IMR-90 (cell line): ENCODE measurements around the gene STARD3. TPM values are rescaled to one million over a fixed set of nuclear protein-coding genes. Genes with fewer than 3 reads are reported as not detected.

Source experiments
- ATAC-seq: fragments of 200-7000 bp; cut with Tn5 transposase; 2 replicates; pipeline ENCODE4 v1.9.1; 2020; ENCODE audit warnings: low read depth, mild to moderate bottlenecking, moderate library complexity
- BruUV-seq: library from RNA; stranded (reverse); fragments of 400-500 nt; replicated peaks from 2 replicates; lab custom pipeline; 2021; lab: Mats Ljungman, UMichigan
- CTCF ChIA-PET: fragments of 300-600 bp; formaldehyde crosslinking; extraction: SDS; loops from one replicate; lab custom pipeline; 2021; ENCODE audit warnings: antibody characterized with exemption; lab: Yijun Ruan, JAX
- POLR2A ChIA-PET: fragments of 300-600 bp; sonication (Branson Sonifier 250); formaldehyde crosslinking; loops from one replicate; lab custom pipeline; 2022; ENCODE audit warnings: antibody characterized with exemption; ENCODE audit not compliant: unreplicated experiment; lab: Charles Lee
- DNase-seq: peaks from one replicate; pipeline ENCODE4 v3.0.0; 2013
- H2AFZ ChIP-seq: replicated peaks from 2 replicates; pipeline ENCODE3; 2013; ENCODE audit warnings: low read length, mild to moderate bottlenecking; ENCODE audit not compliant: poor library complexity
- H2AK5ac ChIP-seq: 2 replicates; pipeline ENCODE4 v1.6.1; 2013; ENCODE audit warnings: low read depth, low read length, inconsistent platforms
- H2AK9ac ChIP-seq: replicated peaks from 2 replicates; pipeline ENCODE3; 2013; ENCODE audit warnings: mild to moderate bottlenecking, low read depth, low read length, moderate library complexity; ENCODE audit not compliant: poor library complexity
- H2BK120ac ChIP-seq: 2 replicates; pipeline ENCODE4 v1.6.1; 2013; ENCODE audit warnings: low read depth, low read length, inconsistent platforms
- H2BK15ac ChIP-seq: 3 replicates; pipeline ENCODE4 v1.6.1; 2013; ENCODE audit warnings: low read depth, low read length, inconsistent platforms
- H2BK20ac ChIP-seq: 2 replicates; pipeline ENCODE4 v1.6.1; 2013; ENCODE audit warnings: low read depth, mild to moderate bottlenecking, inconsistent platforms, low read length, moderate library complexity
- H2BK5ac ChIP-seq: 2 replicates; pipeline ENCODE4 v1.6.1; 2013; ENCODE audit warnings: mild to moderate bottlenecking, low read depth, low read length, inconsistent platforms; ENCODE audit not compliant: poor library complexity, severe bottlenecking
- H3K14ac ChIP-seq: replicated peaks from 2 replicates; pipeline ENCODE4 v1.6.1; 2013; ENCODE audit warnings: low read depth, low read length, inconsistent platforms
- H3K18ac ChIP-seq: 2 replicates; pipeline ENCODE4 v1.6.1; 2013; ENCODE audit warnings: low read depth, low read length, control low read depth
- H3K23ac ChIP-seq: 2 replicates; pipeline ENCODE4 v1.6.1; 2013; ENCODE audit warnings: low read depth, low read length, inconsistent platforms
- H3K27ac ChIP-seq: 2 replicates; pipeline ENCODE4 v1.5.1; 2013; ENCODE audit warnings: mild to moderate bottlenecking, control low read depth, low read length; ENCODE audit not compliant: insufficient read depth
- H3K27me3 ChIP-seq: 2 replicates; pipeline ENCODE4 v1.6.1; 2013; ENCODE audit warnings: low read length; ENCODE audit not compliant: control insufficient read depth, insufficient read depth
- H3K36me3 ChIP-seq: 2 replicates; pipeline ENCODE4 v1.6.1; 2013; ENCODE audit warnings: low read length, mixed read lengths; ENCODE audit not compliant: control insufficient read depth, insufficient read depth
- H3K4ac ChIP-seq: 2 replicates; pipeline ENCODE4 v1.6.1; 2013; ENCODE audit warnings: low read depth, low read length, inconsistent platforms
- H3K4me1 ChIP-seq: 2 replicates; pipeline ENCODE4 v1.6.1; 2013; ENCODE audit warnings: low read length, mixed read lengths; ENCODE audit not compliant: control insufficient read depth, insufficient read depth
- H3K4me2 ChIP-seq: 2 replicates; pipeline ENCODE4 v1.6.1; 2013; ENCODE audit warnings: low read depth, mild to moderate bottlenecking, control low read depth, low read length, moderate library complexity
- H3K4me3 ChIP-seq: 2 replicates; pipeline ENCODE4 v1.5.1; 2013; ENCODE audit warnings: low read depth, mild to moderate bottlenecking, control low read depth, low read length, moderate library complexity; ENCODE audit not compliant: insufficient read depth
- H3K56ac ChIP-seq: 2 replicates; pipeline ENCODE4 v1.6.1; 2013; ENCODE audit warnings: low read length, inconsistent platforms; ENCODE audit not compliant: insufficient read depth; ENCODE audit errors: extremely low read depth
- H3K79me1 ChIP-seq, 2 experiments: 2 replicates each; pipeline ENCODE4 v1.6.1; 2013; ENCODE audit warnings: low read length in 2 of 2, inconsistent platforms in 1 of 2, low read depth in 1 of 2
- H3K9ac ChIP-seq: 2 replicates; pipeline ENCODE4 v1.6.1; 2013; ENCODE audit warnings: low read depth, low read length, control low read depth
- H3K9me1 ChIP-seq: 2 replicates; pipeline ENCODE4 v1.6.1; 2013; ENCODE audit warnings: low read length, inconsistent platforms; ENCODE audit not compliant: insufficient read depth
- H3K9me3 ChIP-seq: 2 replicates; pipeline ENCODE4 v1.6.1; 2013; ENCODE audit warnings: low read length; ENCODE audit not compliant: control insufficient read depth, insufficient read depth
- H4K20me1 ChIP-seq: 2 replicates; pipeline ENCODE4 v1.6.1; 2013; ENCODE audit warnings: low read length, inconsistent platforms; ENCODE audit not compliant: insufficient read depth
- H4K5ac ChIP-seq: 2 replicates; pipeline ENCODE4 v1.6.1; 2013; ENCODE audit warnings: mild to moderate bottlenecking, low read depth, low read length, control low read depth
- H4K8ac ChIP-seq, 2 experiments: 2 replicates each; pipeline ENCODE4 v1.6.1; 2013; ENCODE audit warnings: low read depth in 2 of 2, low read length in 2 of 2, control low read depth in 1 of 2, inconsistent platforms in 1 of 2
- H4K91ac ChIP-seq: 2 replicates; pipeline ENCODE4 v1.6.1; 2013; ENCODE audit warnings: low read depth, low read length, inconsistent platforms; ENCODE audit not compliant: insufficient read depth
- BHLHE40 ChIP-seq: fragments of 150-350 bp; IDR thresholded peaks from 2 replicates; pipeline ENCODE4 v1.6.1; 2016; ENCODE audit warnings: mild to moderate bottlenecking, low read depth, low read length
- CEBPB ChIP-seq: IDR thresholded peaks from 2 replicates; pipeline ENCODE4 v1.6.1; 2012; ENCODE audit warnings: low read depth, low read length, improper control_type of control experiment
- CHD1 ChIP-seq: IDR thresholded peaks from 2 replicates; pipeline ENCODE4 v1.6.1; 2012; ENCODE audit warnings: low read depth, low read length, improper control_type of control experiment
- MAFK ChIP-seq: IDR thresholded peaks from 2 replicates; pipeline ENCODE4 v1.6.1; 2012; ENCODE audit warnings: low read depth, low read length, improper control_type of control experiment
- MAZ ChIP-seq: IDR thresholded peaks from 2 replicates; pipeline ENCODE4 v1.6.1; 2012; ENCODE audit warnings: low read depth, mild to moderate bottlenecking, low read length, improper control_type of control experiment, moderate library complexity, borderline replicate concordance
- MXI1 ChIP-seq: IDR thresholded peaks from 2 replicates; pipeline ENCODE4 v1.6.1; 2012; ENCODE audit warnings: low read depth, mild to moderate bottlenecking, low read length, moderate library complexity, borderline replicate concordance
- WGBS, 2 experiments: methylation state at CpG; one replicate each; pipeline versions ENCODE4 v1.1.5 to v1.1.7; 2013; ENCODE audit warnings: missing lambda C conversion rate in 2 of 2; ENCODE audit not compliant: insufficient read length in 1 of 2; ENCODE audit errors: extremely low coverage in 2 of 2; 5-methylcytosine and 5-hydroxymethylcytosine counted together
- dilution Hi-C: fragments of 300-500 bp; cut with HindIII; formaldehyde crosslinking; loops from one replicate; pipeline ENCODE4 v1.14.3; 2018; ENCODE audit warnings: low sequenced_read_pairs; ENCODE audit not compliant: unreplicated experiment
- in situ Hi-C: fragments of 300-500 bp; cut with MboI; formaldehyde crosslinking; loops from 3 replicates; pipeline ENCODE4 v1.14.3; 2019; ENCODE audit warnings: low sequenced_read_pairs, inconsistent platforms, mixed read lengths
- intact Hi-C: fragments of 100-400 bp; cut with micrococcal nuclease; formaldehyde crosslinking; loops from 2 replicates; pipeline ENCODE4 v1.10.0; 2022
- polyA plus RNA-seq, 3 experiments: library from polyadenylated mRNA; depleted of rRNA; stranded (reverse); fragments of >200 nt; gene quantifications; 2 replicates each; pipeline ENCODE4 v1.2.3, GENCODE V29; 2012; ENCODE audit warnings: low replicate concordance in 1 of 3
- total RNA-seq: library from RNA; depleted of rRNA; stranded (reverse); fragments of >200 nt; gene quantifications from 2 replicates; pipeline ENCODE4 v1.2.3, GENCODE V29; 2012
- TF ChIP-seq, protein P1 (sequence below): conservative IDR thresholded peaks from 2 replicates; pipeline ENCODE4 v1.5.1; 2012; ENCODE audit warnings: mild to moderate bottlenecking, low read depth, low read length, improper control_type of control experiment

The STARD3 gene
- total and polyA plus RNA-seq, 2 of the 4 experiments (the other 2 are of a cell fraction) = 8.1 to 50.4 TPM

DNA sequence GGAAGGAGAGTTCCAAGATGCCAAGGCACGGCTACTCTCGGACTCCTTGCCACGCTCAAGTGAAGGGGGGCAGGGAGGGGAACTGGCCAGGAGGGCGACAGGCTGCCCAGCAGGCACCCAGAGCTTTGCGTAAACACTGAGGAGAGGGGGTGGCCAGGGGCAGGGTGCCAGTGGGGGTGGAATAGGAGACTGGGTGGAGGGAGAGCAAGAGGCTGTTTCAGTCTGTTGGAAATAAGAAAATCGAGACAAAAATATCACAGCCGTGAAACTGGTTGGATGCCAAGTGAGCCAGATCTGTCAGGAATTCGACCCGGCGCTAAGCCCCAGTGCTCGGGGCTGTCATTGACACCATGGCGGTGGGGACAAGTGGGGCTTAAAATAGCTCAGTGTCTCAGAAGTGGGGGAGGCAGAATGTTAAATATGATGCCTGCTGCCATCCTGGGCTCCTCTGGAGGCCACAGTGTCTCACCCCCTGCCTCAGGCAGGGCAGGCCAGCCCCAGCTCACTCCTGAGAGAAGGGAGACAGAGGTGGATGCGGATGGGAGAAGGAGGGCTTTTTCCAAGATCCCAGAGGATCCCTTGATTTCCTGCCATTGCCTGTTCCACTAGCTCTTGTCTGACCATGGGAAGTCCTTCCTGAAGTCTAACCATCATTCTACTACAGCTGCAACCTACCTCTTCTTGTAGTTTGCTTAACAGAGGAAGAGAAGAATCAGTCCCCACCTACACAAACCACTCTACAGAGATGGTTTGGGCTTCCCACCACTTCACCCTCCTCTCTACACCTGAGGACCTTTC, 40.8 kb downstream of the STARD3 start:
- H3K4me1 ChIP-seq = peaks cover 7% of the 10 kb centered on the region
- no peak overlapping the region for H2BK5ac ChIP-seq
- H4K5ac ChIP-seq = no peak overlapping the region
- ATAC-seq (peak; percentile 27), DNase-seq (no peak)
- no peak overlapping the region for H3K27ac ChIP-seq
- ChIA-PET CTCF (interaction anchor here (0.6 kb wide), 1 partner anchor 106 kb away, joined by 3 read pairs; no protein-coding TSS in a partner anchor), POLR2A (interaction anchor here (0.6 kb wide), 1 partner anchor 377 kb away, joined by 3 read pairs; no protein-coding TSS in a partner anchor)
- in situ Hi-C loops = no loop called here
- peak overlapping the region; percentile 54 for H2AFZ ChIP-seq
- BruUV-seq = no TSS peak
- TF ChIP-seq, protein P1, sequence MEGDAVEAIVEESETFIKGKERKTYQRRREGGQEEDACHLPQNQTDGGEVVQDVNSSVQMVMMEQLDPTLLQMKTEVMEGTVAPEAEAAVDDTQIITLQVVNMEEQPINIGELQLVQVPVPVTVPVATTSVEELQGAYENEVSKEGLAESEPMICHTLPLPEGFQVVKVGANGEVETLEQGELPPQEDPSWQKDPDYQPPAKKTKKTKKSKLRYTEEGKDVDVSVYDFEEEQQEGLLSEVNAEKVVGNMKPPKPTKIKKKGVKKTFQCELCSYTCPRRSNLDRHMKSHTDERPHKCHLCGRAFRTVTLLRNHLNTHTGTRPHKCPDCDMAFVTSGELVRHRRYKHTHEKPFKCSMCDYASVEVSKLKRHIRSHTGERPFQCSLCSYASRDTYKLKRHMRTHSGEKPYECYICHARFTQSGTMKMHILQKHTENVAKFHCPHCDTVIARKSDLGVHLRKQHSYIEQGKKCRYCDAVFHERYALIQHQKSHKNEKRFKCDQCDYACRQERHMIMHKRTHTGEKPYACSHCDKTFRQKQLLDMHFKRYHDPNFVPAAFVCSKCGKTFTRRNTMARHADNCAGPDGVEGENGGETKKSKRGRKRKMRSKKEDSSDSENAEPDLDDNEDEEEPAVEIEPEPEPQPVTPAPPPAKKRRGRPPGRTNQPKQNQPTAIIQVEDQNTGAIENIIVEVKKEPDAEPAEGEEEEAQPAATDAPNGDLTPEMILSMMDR = no peak
- no peak for TF ChIP-seq CHD1
- TF ChIP-seq BHLHE40 = no peak
- TF ChIP-seq MAZ = no peak
- no peak for TF ChIP-seq MXI1
- no peak for TF ChIP-seq MAFK
- TF ChIP-seq CEBPB = no peak
- WGBS, 2 experiments = 56% methylated on average over 3 of the region's 13 CpGs; no CpG with 5 or more reads in 1 of the 2 experiments
- no peak overlapping the region for H3K18ac ChIP-seq
- intact Hi-C loops = no loop called here
- H3K4me2 ChIP-seq = no peak overlapping the region; the same call in 1 of the 2 replicates
- no peak overlapping the region for H2BK15ac ChIP-seq
- no peak overlapping the region for H3K9ac ChIP-seq
- H3K9me3 ChIP-seq = no peaks in the 10 kb centered on the region
- H3K27me3 ChIP-seq = no peaks in the 10 kb centered on the region
- no peak overlapping the region for H2BK120ac ChIP-seq
- H3K9me1 ChIP-seq = peaks cover 7% of the 10 kb centered on the region; the same call in 1 of the 2 replicates
- dilution Hi-C loops = no loop called here
- no peak overlapping the region for H2BK20ac ChIP-seq
- H3K79me1 ChIP-seq = no peaks in the 10 kb centered on the region
- no peak overlapping the region for H4K8ac ChIP-seq
- H4K20me1 ChIP-seq = no peaks in the 10 kb centered on the region
- H3K4ac ChIP-seq = no peak overlapping the region
- no peak overlapping the region for H3K4me3 ChIP-seq
- H3K14ac ChIP-seq = no peak overlapping the region; the same call in 1 of the 2 replicates
- H2AK9ac ChIP-seq = no peak overlapping the region
- H4K91ac ChIP-seq = no peak overlapping the region
- H3K36me3 ChIP-seq = peaks cover 5% of the 10 kb centered on the region; the same call in 1 of the 2 replicates
- H3K56ac ChIP-seq = no peak overlapping the region
- peak overlapping the region; percentile 65; the same call in 1 of the 2 replicates for H3K23ac ChIP-seq
- no peak overlapping the region for H2AK5ac ChIP-seq
